Neural cell (in vitro differentiated cells): Measurements from ENCODE around the gene C1QTNF7.

Experiments used
- EP300 ChIP-seq: fragments of 450-650 bp; conservative IDR thresholded peaks from 2 replicates; pipeline ENCODE4 v1.6.1; 2014; ENCODE audit warnings: antibody characterized with exemption, mild to moderate bottlenecking, moderate library complexity; ENCODE audit not compliant: poor library complexity, severe bottlenecking
- EZH2 ChIP-seq: fragments of 200-600, 300-800 bp; shearing (Covaris generic), sonication (generic); IDR thresholded peaks from 2 replicates; pipeline ENCODE4 v1.6.1; 2014; ENCODE audit warnings: antibody characterized with exemption, low read length, borderline replicate concordance, mild to moderate bottlenecking; ENCODE audit not compliant: insufficient read depth, poor library complexity, severe bottlenecking
- TF ChIP-seq, protein P1 (sequence below): fragments of 450-650 bp; IDR thresholded peaks from 2 replicates; pipeline ENCODE4 v1.5.1; 2014; ENCODE audit warnings: antibody characterized with exemption, mild to moderate bottlenecking, moderate library complexity; ENCODE audit not compliant: poor library complexity, severe bottlenecking

DNA sequence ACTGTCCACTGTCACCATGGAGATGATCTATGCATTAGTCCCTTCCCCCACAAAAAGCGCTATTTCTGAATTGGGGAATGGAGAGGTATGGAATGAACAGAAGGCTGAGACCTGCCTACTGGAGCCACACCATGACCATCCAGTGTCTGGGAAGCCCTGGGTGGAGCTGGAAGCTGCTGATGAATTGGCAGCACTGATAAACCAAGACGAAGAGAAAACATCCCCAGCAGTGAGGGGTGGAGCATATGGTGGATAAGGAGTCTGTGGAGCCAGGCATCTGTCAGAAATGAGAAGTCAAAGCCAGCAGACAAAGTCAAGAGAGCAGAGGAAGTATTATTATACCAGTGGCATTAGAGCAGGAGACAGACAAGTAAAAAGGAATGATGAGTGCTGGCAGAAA lies 55.0 kb downstream of the C1QTNF7 start:
- TF ChIP-seq EZH2, result no peak
- no peak for TF ChIP-seq EP300
- TF ChIP-seq, protein P1, sequence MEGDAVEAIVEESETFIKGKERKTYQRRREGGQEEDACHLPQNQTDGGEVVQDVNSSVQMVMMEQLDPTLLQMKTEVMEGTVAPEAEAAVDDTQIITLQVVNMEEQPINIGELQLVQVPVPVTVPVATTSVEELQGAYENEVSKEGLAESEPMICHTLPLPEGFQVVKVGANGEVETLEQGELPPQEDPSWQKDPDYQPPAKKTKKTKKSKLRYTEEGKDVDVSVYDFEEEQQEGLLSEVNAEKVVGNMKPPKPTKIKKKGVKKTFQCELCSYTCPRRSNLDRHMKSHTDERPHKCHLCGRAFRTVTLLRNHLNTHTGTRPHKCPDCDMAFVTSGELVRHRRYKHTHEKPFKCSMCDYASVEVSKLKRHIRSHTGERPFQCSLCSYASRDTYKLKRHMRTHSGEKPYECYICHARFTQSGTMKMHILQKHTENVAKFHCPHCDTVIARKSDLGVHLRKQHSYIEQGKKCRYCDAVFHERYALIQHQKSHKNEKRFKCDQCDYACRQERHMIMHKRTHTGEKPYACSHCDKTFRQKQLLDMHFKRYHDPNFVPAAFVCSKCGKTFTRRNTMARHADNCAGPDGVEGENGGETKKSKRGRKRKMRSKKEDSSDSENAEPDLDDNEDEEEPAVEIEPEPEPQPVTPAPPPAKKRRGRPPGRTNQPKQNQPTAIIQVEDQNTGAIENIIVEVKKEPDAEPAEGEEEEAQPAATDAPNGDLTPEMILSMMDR, result no peak
